WTC11 (cell line): ENCODE results near the gene PAM16. TPM values are rescaled to one million over a fixed set of nuclear protein-coding genes. Genes with fewer than 3 reads are reported as not detected.

ENCODE experiments used
- ATAC-seq: fragments of 200-7000 bp; cut with Tn5 transposase; 2 replicates; pipeline ENCODE4 v1.10.0; 2021; ENCODE audit warnings: mild to moderate bottlenecking, moderate library complexity
- CTCF ChIA-PET: fragments of 300-600 bp; sonication (Branson Sonifier 250); formaldehyde crosslinking; loops from one replicate; lab custom pipeline; 2021; ENCODE audit warnings: antibody characterized with exemption; lab: Charles Lee
- POLR2A ChIA-PET: fragments of 350-600 bp; sonication (Branson Sonifier 250); formaldehyde crosslinking; loops from one replicate; lab custom pipeline; 2021; ENCODE audit warnings: antibody characterized with exemption; lab: Charles Lee
- DNase-seq: peaks from one replicate; pipeline ENCODE4 v3.0.0; 2021; ENCODE audit warnings: low spot score
- H3K27ac Mint-ChIP-seq: 2 replicates; pipeline ENCODE4 v1.8.0; 2021; ENCODE audit warnings: mixed read lengths
- H3K27me3 Mint-ChIP-seq: 2 replicates; pipeline ENCODE4 v1.8.0; 2021; ENCODE audit warnings: low read depth, mild to moderate bottlenecking, moderate library complexity, mixed read lengths
- H3K36me3 Mint-ChIP-seq: 2 replicates; pipeline ENCODE4 v1.8.0; 2021; ENCODE audit warnings: mixed read lengths
- H3K4me1 Mint-ChIP-seq: 2 replicates; pipeline ENCODE4 v1.8.0; 2022; ENCODE audit warnings: mixed read lengths
- H3K4me3 Mint-ChIP-seq: 2 replicates; pipeline ENCODE4 v1.8.0; 2021; ENCODE audit warnings: mild to moderate bottlenecking, moderate library complexity, mixed read lengths
- H3K9me3 Mint-ChIP-seq: 2 replicates; pipeline ENCODE4 v1.8.0; 2021; ENCODE audit warnings: mixed read lengths
- CBFB ChIP-seq: sonication (generic); formaldehyde crosslinking; IDR thresholded peaks from 2 replicates; pipeline ENCODE4 v1.8.1; 2022; ENCODE audit warnings: mild to moderate bottlenecking, low read depth, missing genetic modification reagents
- ETV6 ChIP-seq: sonication (generic); formaldehyde crosslinking; IDR thresholded peaks from 2 replicates; pipeline ENCODE4 v1.8.1; 2022; ENCODE audit warnings: mild to moderate bottlenecking, missing genetic modification reagents
- FOXK1 ChIP-seq: sonication (generic); formaldehyde crosslinking; IDR thresholded peaks from 2 replicates; pipeline ENCODE4 v1.8.0; 2022; ENCODE audit warnings: mild to moderate bottlenecking, moderate library complexity, missing genetic modification reagents
- HMGA2 ChIP-seq: fragments of 250-450 bp; sonication (Bioruptor Pico); IDR thresholded peaks from 2 replicates; pipeline ENCODE4 v1.4.0; 2021; ENCODE audit warnings: mild to moderate bottlenecking, moderate library complexity
- NR2C2 ChIP-seq: sonication (generic); formaldehyde crosslinking; IDR thresholded peaks from 2 replicates; pipeline ENCODE4 v1.8.0; 2022; ENCODE audit warnings: mild to moderate bottlenecking, missing genetic modification reagents
- RELA ChIP-seq: sonication (generic); formaldehyde crosslinking; IDR thresholded peaks from 2 replicates; pipeline ENCODE4 v1.8.1; 2022; ENCODE audit warnings: missing genetic modification reagents, mild to moderate bottlenecking, borderline replicate concordance
- SMAD3 ChIP-seq: sonication (generic); formaldehyde crosslinking; IDR thresholded peaks from 2 replicates; pipeline ENCODE4 v1.8.0; 2022; ENCODE audit warnings: missing genetic modification reagents, mild to moderate bottlenecking, borderline replicate concordance
- TEAD1 ChIP-seq: sonication (generic); formaldehyde crosslinking; IDR thresholded peaks from 2 replicates; pipeline ENCODE4 v1.8.0; 2022; ENCODE audit warnings: mild to moderate bottlenecking, missing genetic modification reagents
- ZNF396 ChIP-seq: fragments of 250-450 bp; sonication (Bioruptor Pico); IDR thresholded peaks from 2 replicates; pipeline ENCODE4 v1.8.0; 2021; ENCODE audit warnings: mild to moderate bottlenecking, moderate library complexity, borderline replicate concordance
- ZNF423 ChIP-seq: fragments of 250-450 bp; sonication (Bioruptor Pico); IDR thresholded peaks from 2 replicates; pipeline ENCODE4 v2.1.2; 2022; ENCODE audit warnings: mild to moderate bottlenecking, moderate library complexity
- total RNA-seq: library from RNA; stranded (reverse); gene quantifications from 3 replicates; pipeline ENCODE4 v1.2.3, GENCODE V29; 2021
- TF ChIP-seq, protein P1 (sequence below): sonication (generic); formaldehyde crosslinking; IDR thresholded peaks from 2 replicates; pipeline ENCODE4 v1.8.1; 2022; ENCODE audit warnings: mild to moderate bottlenecking, missing genetic modification reagents, moderate library complexity, borderline replicate concordance
- TF ChIP-seq, protein P2 (sequence below): fragments of 250-450 bp; sonication (Bioruptor Pico); IDR thresholded peaks from 2 replicates; pipeline ENCODE4 v1.9.0; 2021; ENCODE audit warnings: mild to moderate bottlenecking, borderline replicate concordance
- TF ChIP-seq, protein P3 (sequence below): sonication (generic); formaldehyde crosslinking; IDR thresholded peaks from 2 replicates; pipeline ENCODE4 v1.8.0; 2023; ENCODE audit warnings: mild to moderate bottlenecking, missing genetic modification reagents
- TF ChIP-seq, protein P4 (sequence below): fragments of 250-450 bp; sonication (Bioruptor Pico); IDR thresholded peaks from 2 replicates; pipeline ENCODE4 v1.9.0; 2021; ENCODE audit warnings: moderate library complexity, mild to moderate bottlenecking, inconsistent platforms, borderline replicate concordance
- TF ChIP-seq, protein P5 (sequence below): fragments of 250-450 bp; sonication (Bioruptor Pico); IDR thresholded peaks from 2 replicates; pipeline ENCODE4 v2.1.2; 2022; ENCODE audit warnings: mild to moderate bottlenecking, moderate library complexity
- TF ChIP-seq, protein P6 (sequence below): sonication (generic); formaldehyde crosslinking; IDR thresholded peaks from 2 replicates; pipeline ENCODE4 v1.8.0; 2022; ENCODE audit warnings: mild to moderate bottlenecking, missing genetic modification reagents
- TF ChIP-seq, protein P7 (sequence below): fragments of 250-450 bp; sonication (Bioruptor Pico); IDR thresholded peaks from 2 replicates; pipeline ENCODE4 v1.9.0; 2021; ENCODE audit warnings: mild to moderate bottlenecking
- TF ChIP-seq, protein P8 (sequence below): sonication (generic); formaldehyde crosslinking; conservative IDR thresholded peaks from 2 replicates; pipeline ENCODE4 v1.8.1; 2022; ENCODE audit warnings: mild to moderate bottlenecking, missing genetic modification reagents
- TF ChIP-seq, protein P9 (sequence below): sonication (generic); formaldehyde crosslinking; IDR thresholded peaks from 2 replicates; pipeline ENCODE4 v1.8.0; 2022; ENCODE audit warnings: mild to moderate bottlenecking, missing genetic modification reagents
- TF ChIP-seq, protein P10 (sequence below): sonication (generic); formaldehyde crosslinking; IDR thresholded peaks from 2 replicates; pipeline ENCODE4 v1.8.0; 2022; ENCODE audit warnings: mild to moderate bottlenecking, missing genetic modification reagents

PAM16 gene
- total RNA-seq, 1 experiment from 2014 or later = 88.9 TPM

DNA sequence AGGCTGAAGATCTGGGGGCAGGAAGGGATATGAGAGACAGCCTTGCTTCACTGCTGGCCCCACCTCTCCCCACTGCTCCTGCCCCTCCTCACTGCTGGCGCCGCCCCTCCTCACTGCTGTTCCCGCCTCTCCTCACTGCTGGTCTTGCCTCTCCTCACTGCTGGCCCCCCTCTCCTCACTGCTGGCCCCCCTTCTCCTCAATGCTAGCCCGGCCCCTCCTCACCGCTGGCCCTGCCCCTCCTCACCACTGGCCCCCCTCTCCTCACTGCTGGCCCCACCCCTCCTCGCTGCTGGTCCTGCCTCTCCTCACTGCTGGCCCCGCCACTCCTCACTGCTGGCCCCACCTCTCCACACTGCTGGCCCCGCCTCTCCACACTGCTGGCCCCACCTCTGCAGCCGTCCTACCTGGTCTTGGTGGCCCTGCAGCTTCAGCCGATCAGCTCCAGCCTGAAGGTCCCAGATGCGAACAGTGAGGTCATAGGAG lies 9.5 kb upstream of the PAM16 start (continued):
- TF ChIP-seq CBFB (no peak), ETV6 (no peak)
- TF ChIP-seq, protein P1, sequence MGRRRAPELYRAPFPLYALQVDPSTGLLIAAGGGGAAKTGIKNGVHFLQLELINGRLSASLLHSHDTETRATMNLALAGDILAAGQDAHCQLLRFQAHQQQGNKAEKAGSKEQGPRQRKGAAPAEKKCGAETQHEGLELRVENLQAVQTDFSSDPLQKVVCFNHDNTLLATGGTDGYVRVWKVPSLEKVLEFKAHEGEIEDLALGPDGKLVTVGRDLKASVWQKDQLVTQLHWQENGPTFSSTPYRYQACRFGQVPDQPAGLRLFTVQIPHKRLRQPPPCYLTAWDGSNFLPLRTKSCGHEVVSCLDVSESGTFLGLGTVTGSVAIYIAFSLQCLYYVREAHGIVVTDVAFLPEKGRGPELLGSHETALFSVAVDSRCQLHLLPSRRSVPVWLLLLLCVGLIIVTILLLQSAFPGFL = no peak
- TF ChIP-seq, protein P2, sequence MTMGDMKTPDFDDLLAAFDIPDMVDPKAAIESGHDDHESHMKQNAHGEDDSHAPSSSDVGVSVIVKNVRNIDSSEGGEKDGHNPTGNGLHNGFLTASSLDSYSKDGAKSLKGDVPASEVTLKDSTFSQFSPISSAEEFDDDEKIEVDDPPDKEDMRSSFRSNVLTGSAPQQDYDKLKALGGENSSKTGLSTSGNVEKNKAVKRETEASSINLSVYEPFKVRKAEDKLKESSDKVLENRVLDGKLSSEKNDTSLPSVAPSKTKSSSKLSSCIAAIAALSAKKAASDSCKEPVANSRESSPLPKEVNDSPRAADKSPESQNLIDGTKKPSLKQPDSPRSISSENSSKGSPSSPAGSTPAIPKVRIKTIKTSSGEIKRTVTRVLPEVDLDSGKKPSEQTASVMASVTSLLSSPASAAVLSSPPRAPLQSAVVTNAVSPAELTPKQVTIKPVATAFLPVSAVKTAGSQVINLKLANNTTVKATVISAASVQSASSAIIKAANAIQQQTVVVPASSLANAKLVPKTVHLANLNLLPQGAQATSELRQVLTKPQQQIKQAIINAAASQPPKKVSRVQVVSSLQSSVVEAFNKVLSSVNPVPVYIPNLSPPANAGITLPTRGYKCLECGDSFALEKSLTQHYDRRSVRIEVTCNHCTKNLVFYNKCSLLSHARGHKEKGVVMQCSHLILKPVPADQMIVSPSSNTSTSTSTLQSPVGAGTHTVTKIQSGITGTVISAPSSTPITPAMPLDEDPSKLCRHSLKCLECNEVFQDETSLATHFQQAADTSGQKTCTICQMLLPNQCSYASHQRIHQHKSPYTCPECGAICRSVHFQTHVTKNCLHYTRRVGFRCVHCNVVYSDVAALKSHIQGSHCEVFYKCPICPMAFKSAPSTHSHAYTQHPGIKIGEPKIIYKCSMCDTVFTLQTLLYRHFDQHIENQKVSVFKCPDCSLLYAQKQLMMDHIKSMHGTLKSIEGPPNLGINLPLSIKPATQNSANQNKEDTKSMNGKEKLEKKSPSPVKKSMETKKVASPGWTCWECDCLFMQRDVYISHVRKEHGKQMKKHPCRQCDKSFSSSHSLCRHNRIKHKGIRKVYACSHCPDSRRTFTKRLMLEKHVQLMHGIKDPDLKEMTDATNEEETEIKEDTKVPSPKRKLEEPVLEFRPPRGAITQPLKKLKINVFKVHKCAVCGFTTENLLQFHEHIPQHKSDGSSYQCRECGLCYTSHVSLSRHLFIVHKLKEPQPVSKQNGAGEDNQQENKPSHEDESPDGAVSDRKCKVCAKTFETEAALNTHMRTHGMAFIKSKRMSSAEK = no peak
- TF ChIP-seq, protein P3, sequence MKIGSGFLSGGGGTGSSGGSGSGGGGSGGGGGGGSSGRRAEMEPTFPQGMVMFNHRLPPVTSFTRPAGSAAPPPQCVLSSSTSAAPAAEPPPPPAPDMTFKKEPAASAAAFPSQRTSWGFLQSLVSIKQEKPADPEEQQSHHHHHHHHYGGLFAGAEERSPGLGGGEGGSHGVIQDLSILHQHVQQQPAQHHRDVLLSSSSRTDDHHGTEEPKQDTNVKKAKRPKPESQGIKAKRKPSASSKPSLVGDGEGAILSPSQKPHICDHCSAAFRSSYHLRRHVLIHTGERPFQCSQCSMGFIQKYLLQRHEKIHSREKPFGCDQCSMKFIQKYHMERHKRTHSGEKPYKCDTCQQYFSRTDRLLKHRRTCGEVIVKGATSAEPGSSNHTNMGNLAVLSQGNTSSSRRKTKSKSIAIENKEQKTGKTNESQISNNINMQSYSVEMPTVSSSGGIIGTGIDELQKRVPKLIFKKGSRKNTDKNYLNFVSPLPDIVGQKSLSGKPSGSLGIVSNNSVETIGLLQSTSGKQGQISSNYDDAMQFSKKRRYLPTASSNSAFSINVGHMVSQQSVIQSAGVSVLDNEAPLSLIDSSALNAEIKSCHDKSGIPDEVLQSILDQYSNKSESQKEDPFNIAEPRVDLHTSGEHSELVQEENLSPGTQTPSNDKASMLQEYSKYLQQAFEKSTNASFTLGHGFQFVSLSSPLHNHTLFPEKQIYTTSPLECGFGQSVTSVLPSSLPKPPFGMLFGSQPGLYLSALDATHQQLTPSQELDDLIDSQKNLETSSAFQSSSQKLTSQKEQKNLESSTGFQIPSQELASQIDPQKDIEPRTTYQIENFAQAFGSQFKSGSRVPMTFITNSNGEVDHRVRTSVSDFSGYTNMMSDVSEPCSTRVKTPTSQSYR = no peak
- TF ChIP-seq, protein P4, sequence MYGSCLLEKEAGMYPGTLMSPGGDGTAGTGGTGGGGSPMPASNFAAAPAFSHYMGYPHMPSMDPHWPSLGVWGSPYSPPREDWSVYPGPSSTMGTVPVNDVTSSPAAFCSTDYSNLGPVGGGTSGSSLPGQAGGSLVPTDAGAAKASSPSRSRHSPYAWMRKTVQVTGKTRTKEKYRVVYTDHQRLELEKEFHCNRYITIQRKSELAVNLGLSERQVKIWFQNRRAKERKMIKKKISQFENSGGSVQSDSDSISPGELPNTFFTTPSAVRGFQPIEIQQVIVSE = no peak

DNA sequence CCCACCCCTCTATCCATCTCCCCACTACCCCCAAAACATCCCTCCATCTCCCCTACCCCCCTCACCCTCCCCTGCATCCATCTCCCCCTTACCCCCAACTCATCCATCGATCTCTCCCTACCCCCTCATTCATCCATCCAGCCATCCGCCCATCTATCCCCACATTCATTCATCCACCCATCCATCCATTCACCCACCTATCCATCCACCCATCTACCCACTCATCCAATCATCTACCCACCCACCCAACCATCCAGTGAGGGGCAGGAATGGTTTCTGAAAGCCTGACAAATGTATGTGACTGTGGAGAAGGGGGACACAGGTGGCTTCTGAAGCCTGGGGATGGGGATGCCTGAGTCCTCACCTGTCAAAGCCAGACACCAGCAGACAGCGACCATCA lies 8.8 kb upstream of the PAM16 start:
- DNase-seq (no peak), ATAC-seq (no peak)
- Mint-ChIP-seq H3K27me3 (no peaks in the 10 kb centered on the region), H3K27ac (no peak overlapping the region), H3K4me3 (no peak overlapping the region), H3K9me3 (no peaks in the 10 kb centered on the region), H3K36me3 (peaks cover 2% of the 10 kb centered on the region; the same call in 1 of the 2 replicates), H3K4me1 (no peaks in the 10 kb centered on the region)
- TF ChIP-seq ZNF396 (CRISPR knock-in tag) (no peak), FOXK1 (CRISPR knock-in tag) (no peak), TEAD1 (CRISPR knock-in tag) (no peak), HMGA2 (CRISPR knock-in tag) (no peak), NR2C2 (CRISPR knock-in tag) (no peak), ZNF423 (CRISPR knock-in tag) (no peak), SMAD3 (CRISPR knock-in tag) (no peak), RELA (no peak)
- TF ChIP-seq, protein P5, sequence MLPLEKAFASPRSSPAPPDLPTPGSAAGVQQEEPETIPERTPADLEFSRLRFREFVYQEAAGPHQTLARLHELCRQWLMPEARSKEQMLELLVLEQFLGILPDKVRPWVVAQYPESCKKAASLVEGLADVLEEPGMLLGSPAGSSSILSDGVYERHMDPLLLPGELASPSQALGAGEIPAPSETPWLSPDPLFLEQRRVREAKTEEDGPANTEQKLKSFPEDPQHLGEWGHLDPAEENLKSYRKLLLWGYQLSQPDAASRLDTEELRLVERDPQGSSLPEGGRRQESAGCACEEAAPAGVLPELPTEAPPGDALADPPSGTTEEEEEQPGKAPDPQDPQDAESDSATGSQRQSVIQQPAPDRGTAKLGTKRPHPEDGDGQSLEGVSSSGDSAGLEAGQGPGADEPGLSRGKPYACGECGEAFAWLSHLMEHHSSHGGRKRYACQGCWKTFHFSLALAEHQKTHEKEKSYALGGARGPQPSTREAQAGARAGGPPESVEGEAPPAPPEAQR (CRISPR knock-in tag) = no peak
- TF ChIP-seq, protein P6, sequence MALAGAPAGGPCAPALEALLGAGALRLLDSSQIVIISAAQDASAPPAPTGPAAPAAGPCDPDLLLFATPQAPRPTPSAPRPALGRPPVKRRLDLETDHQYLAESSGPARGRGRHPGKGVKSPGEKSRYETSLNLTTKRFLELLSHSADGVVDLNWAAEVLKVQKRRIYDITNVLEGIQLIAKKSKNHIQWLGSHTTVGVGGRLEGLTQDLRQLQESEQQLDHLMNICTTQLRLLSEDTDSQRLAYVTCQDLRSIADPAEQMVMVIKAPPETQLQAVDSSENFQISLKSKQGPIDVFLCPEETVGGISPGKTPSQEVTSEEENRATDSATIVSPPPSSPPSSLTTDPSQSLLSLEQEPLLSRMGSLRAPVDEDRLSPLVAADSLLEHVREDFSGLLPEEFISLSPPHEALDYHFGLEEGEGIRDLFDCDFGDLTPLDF (CRISPR knock-in tag) = no peak
- TF ChIP-seq, protein P7, sequence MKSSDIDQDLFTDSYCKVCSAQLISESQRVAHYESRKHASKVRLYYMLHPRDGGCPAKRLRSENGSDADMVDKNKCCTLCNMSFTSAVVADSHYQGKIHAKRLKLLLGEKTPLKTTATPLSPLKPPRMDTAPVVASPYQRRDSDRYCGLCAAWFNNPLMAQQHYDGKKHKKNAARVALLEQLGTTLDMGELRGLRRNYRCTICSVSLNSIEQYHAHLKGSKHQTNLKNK (CRISPR knock-in tag) = no peak
- TF ChIP-seq, protein P8, sequence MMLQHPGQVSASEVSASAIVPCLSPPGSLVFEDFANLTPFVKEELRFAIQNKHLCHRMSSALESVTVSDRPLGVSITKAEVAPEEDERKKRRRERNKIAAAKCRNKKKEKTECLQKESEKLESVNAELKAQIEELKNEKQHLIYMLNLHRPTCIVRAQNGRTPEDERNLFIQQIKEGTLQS (CRISPR knock-in tag) = no peak
- TF ChIP-seq, protein P9, sequence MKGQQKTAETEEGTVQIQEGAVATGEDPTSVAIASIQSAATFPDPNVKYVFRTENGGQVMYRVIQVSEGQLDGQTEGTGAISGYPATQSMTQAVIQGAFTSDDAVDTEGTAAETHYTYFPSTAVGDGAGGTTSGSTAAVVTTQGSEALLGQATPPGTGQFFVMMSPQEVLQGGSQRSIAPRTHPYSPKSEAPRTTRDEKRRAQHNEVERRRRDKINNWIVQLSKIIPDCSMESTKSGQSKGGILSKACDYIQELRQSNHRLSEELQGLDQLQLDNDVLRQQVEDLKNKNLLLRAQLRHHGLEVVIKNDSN (CRISPR knock-in tag) = no peak
- TF ChIP-seq, protein P10, sequence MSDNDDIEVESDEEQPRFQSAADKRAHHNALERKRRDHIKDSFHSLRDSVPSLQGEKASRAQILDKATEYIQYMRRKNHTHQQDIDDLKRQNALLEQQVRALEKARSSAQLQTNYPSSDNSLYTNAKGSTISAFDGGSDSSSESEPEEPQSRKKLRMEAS = no peak
- POLR2A ChIA-PET = interaction anchor here (0.8 kb wide), 1 partner anchor 34 kb away, joined by 3 read pairs; no protein-coding TSS in a partner anchor
- CTCF ChIA-PET = interaction anchor here (0.7 to 5.6 kb wide), 28 partner anchors 9 to 393 kb away, joined by 3 to 322 read pairs (median 8); partner anchors contain the start of genes CORO7, PAM16 and VASN
